GM12878 (cell line): ENCODE results near the gene CAMK2N2. TPM values are rescaled to one million over a fixed set of nuclear protein-coding genes. Genes with fewer than 3 reads are reported as not detected.

Experiments
- ATAC-seq: fragments of 200-7000 bp; cut with Tn5 transposase; 3 replicates; pipeline ENCODE4 v1.9.1; 2020; ENCODE audit warnings: mild to moderate bottlenecking, moderate library complexity
- BruUV-seq: library from RNA; stranded (reverse); fragments of 400-500 nt; replicated peaks from 2 replicates; lab custom pipeline; 2021; lab: Mats Ljungman, UMichigan
- CTCF ChIA-PET: fragments of 300-600 bp; sonication (Branson Sonifier 250); formaldehyde crosslinking; extraction: SDS; loops from one replicate; lab custom pipeline; 2021; ENCODE audit warnings: inconsistent platforms; lab: Yijun Ruan, JAX
- POLR2A ChIA-PET: fragments of 350-600 bp; formaldehyde crosslinking; extraction: SDS; loops from one replicate; lab custom pipeline; 2021; ENCODE audit warnings: inconsistent platforms; lab: Charles Lee
- RAD21 ChIA-PET: fragments of 300-600 bp; sonication (Branson Sonifier 250); formaldehyde crosslinking; loops from one replicate; lab custom pipeline; 2023; ENCODE audit warnings: antibody characterized with exemption; ENCODE audit not compliant: unreplicated experiment; lab: Charles Lee
- SMC1A ChIA-PET: fragments of 300-600 bp; sonication (Branson Sonifier 250); formaldehyde crosslinking; loops from one replicate; lab custom pipeline; 2023; ENCODE audit not compliant: unreplicated experiment, uncharacterized antibody; lab: Charles Lee
- DNase-seq: peaks from one replicate; pipeline ENCODE4 v3.0.0-alpha.2; 2011; ENCODE audit warnings: low read depth, low spot score
- FAIRE-seq: peaks from 3 replicates; lab custom pipeline; 2011; peaks lifted over from hg19 to GRCh38; lab: Jason Lieb, UNC
- H2AFZ ChIP-seq: 2 replicates; pipeline ENCODE4 v1.6.0; 2011; ENCODE audit warnings: low read depth, low read length, control low read depth; ENCODE audit not compliant: control insufficient read depth
- H3K27ac ChIP-seq: 2 replicates; pipeline ENCODE4 v1.5.1; 2011; ENCODE audit warnings: control low read depth; ENCODE audit not compliant: control insufficient read depth, insufficient read depth
- H3K27me3 ChIP-seq, 2 experiments: replicated peaks in 1 of 2; 2 replicates each; pipeline versions ENCODE4 v1.6.0 to v1.6.1; 2011; ENCODE audit warnings: low read length in 1 of 2; ENCODE audit not compliant: control insufficient read depth in 2 of 2, insufficient read depth in 2 of 2
- H3K36me3 ChIP-seq, 2 experiments: 2 replicates each; pipeline ENCODE4 v1.5.1; 2011; ENCODE audit warnings: low read length in 1 of 2; ENCODE audit not compliant: control insufficient read depth in 2 of 2, insufficient read depth in 2 of 2
- H3K4me1 ChIP-seq: 2 replicates; pipeline ENCODE4 v1.6.1; 2011; ENCODE audit warnings: mild to moderate bottlenecking, low read length, moderate library complexity, mixed read lengths; ENCODE audit not compliant: control insufficient read depth, insufficient read depth
- H3K4me2 ChIP-seq: 2 replicates; pipeline ENCODE4 v1.6.0; 2011; ENCODE audit warnings: control low read depth; ENCODE audit not compliant: control insufficient read depth, insufficient read depth
- H3K4me3 ChIP-seq: fragments of 200-600 bp; sonication (generic); 2 replicates; pipeline ENCODE4 v1.5.1; 2016
- H3K79me2 ChIP-seq: 2 replicates; pipeline ENCODE4 v1.6.0; 2011; ENCODE audit warnings: low read length; ENCODE audit not compliant: control insufficient read depth, insufficient read depth
- H3K9ac ChIP-seq: 2 replicates; pipeline ENCODE4 v1.8.0; 2011; ENCODE audit warnings: low read length, control low read depth, mixed read lengths; ENCODE audit not compliant: control insufficient read depth, insufficient read depth
- H3K9me3 ChIP-seq: replicated peaks from 3 replicates; pipeline ENCODE4 v1.5.1; 2011; ENCODE audit warnings: mild to moderate bottlenecking, low read length; ENCODE audit not compliant: control insufficient read depth, insufficient read depth
- H4K20me1 ChIP-seq: 2 replicates; pipeline ENCODE4 v1.6.0; 2011; ENCODE audit not compliant: control insufficient read depth, insufficient read depth
- CBFB ChIP-seq: IDR thresholded peaks from 2 replicates; pipeline ENCODE4 v1.6.1; 2016; ENCODE audit warnings: antibody characterized with exemption, low read depth
- CEBPB ChIP-seq, 2 experiments: fragments of 150-350 bp in 1 of 2; IDR thresholded peaks; 2 replicates each; pipeline ENCODE4 v1.6.1; 2012 to 2014; ENCODE audit warnings: low read depth in 2 of 2, low read length in 2 of 2, borderline replicate concordance in 1 of 2, inconsistent platforms in 1 of 2
- CREM ChIP-seq: IDR thresholded peaks from 2 replicates; pipeline ENCODE4 v1.6.1; 2014; ENCODE audit warnings: antibody characterized with exemption, low read depth
- E4F1 ChIP-seq: fragments of 450-650 bp; IDR thresholded peaks from 2 replicates; pipeline ENCODE4 v1.6.1; 2018; ENCODE audit warnings: borderline replicate concordance, mild to moderate bottlenecking; ENCODE audit not compliant: partially characterized antibody
- FOXM1 ChIP-seq: IDR thresholded peaks from 2 replicates; pipeline ENCODE4 v1.6.1; 2012; ENCODE audit warnings: low read depth, mild to moderate bottlenecking, inconsistent platforms, low read length, moderate library complexity
- HDGF ChIP-seq: fragments of 450-650 bp; IDR thresholded peaks from 2 replicates; pipeline ENCODE4 v1.6.1; 2016; ENCODE audit warnings: antibody characterized with exemption
- KLF5 ChIP-seq: fragments of 450-650 bp; IDR thresholded peaks from 2 replicates; pipeline ENCODE4 v1.6.1; 2014; ENCODE audit warnings: mild to moderate bottlenecking; ENCODE audit not compliant: partially characterized antibody
- MTA3 ChIP-seq: IDR thresholded peaks from 2 replicates; pipeline ENCODE4 v1.6.1; 2012; ENCODE audit warnings: low read length, inconsistent platforms, borderline replicate concordance
- NRF1 ChIP-seq: conservative IDR thresholded peaks from 2 replicates; pipeline ENCODE4 v1.6.1; 2011; ENCODE audit warnings: mild to moderate bottlenecking, low read depth, low read length, improper control_type of control experiment
- RBBP5 ChIP-seq: fragments of 200-600 bp; sonication (generic); conservative IDR thresholded peaks from 2 replicates; pipeline ENCODE4 v1.6.1; 2016
- SMARCA5 ChIP-seq: fragments of 450-650 bp; IDR thresholded peaks from 2 replicates; pipeline ENCODE4 v1.6.1; 2017; ENCODE audit warnings: mild to moderate bottlenecking
- WGBS: methylation state at CpG from one replicate; pipeline ENCODE4 v1.1.6; 2016; ENCODE audit warnings: low lambda C conversion rate; ENCODE audit not compliant: insufficient replicate concordance, insufficient coverage; ENCODE audit errors: missing lambda C conversion rate; 5-methylcytosine and 5-hydroxymethylcytosine counted together
- in situ Hi-C: fragments of 300-500 bp; cut with MboI; formaldehyde crosslinking; loops from 9 replicates; pipeline ENCODE4 v1.14.3; 2018; ENCODE audit warnings: mixed read lengths
- intact Hi-C: fragments of 100-400 bp; cut with micrococcal nuclease; formaldehyde crosslinking; loops from one replicate; pipeline ENCODE4 v1.14.2; 2022; ENCODE audit not compliant: unreplicated experiment
- polyA plus RNA-seq, 11 experiments: library from polyadenylated mRNA; depleted of rRNA in 4 of 11; unstranded in 6 of 11; stranded (reverse) in 5 of 11; fragments of >200 nt; fragmentation: Nextera tagmentation in 4 of 11; fragmentation: Illumina TruSeq in 1 of 11; extraction: Ambion mirVana in 4 of 11; extraction: Trizol in 1 of 11; gene quantifications; 1 replicate in 1 of 11; 2 replicates in 10 of 11; pipeline versions ENCODE4 v1.2.1 to v1.2.3, GENCODE V29; 2011 to 2016; ENCODE audit warnings: inconsistent platforms in 2 of 11, missing spikeins in 2 of 11, low read depth in 1 of 11
- total RNA-seq, 4 experiments: library from RNA; depleted of rRNA in 3 of 4; stranded (reverse); fragments of >200 nt in 3 of 4; fragmentation: Illumina TruSeq in 1 of 4; extraction: Trizol in 1 of 4; gene quantifications; 2 replicates each; pipeline versions ENCODE4 v1.2.1 to v1.2.3, GENCODE V29; 2013 to 2021

The CAMK2N2 gene
- total and polyA plus RNA-seq, 10 of the 15 experiments (the other 5 are each of a cell fraction or from before 2014, with no cell fraction given) = 0.06 to 1.4 (median 0.45) TPM; not detected in 1

GRCh38 chr3:184295771-184296170 lies 34.4 kb upstream of the CAMK2N2 start:
- 27% methylated on average over 3 of the region's 3 CpGs for WGBS
- FAIRE-seq = no peak
- RAD21 ChIA-PET = no interaction called here

More at GRCh38 chr3:184295771-184296170, 34.4 kb upstream of the CAMK2N2 start:
- H3K27ac ChIP-seq = no peak overlapping the region
- ATAC-seq (no peak), DNase-seq (no peak)
- SMC1A ChIA-PET = no interaction called here
- no peak overlapping the region for H2AFZ ChIP-seq
- peaks cover 3% of the 10 kb centered on the region for H3K4me1 ChIP-seq
- in situ Hi-C loops (no loop called here), intact Hi-C loops (loop anchor here (5.0 kb wide), 1 partner anchor 43 kb away; no protein-coding TSS in a partner anchor)
- no peak overlapping the region for H3K9ac ChIP-seq
- no peaks in the 10 kb centered on the region for H3K36me3 ChIP-seq
- H3K4me2 ChIP-seq = no peak overlapping the region
- CTCF ChIA-PET = no interaction called here
- TF ChIP-seq FOXM1 (no peak), CEBPB (IDR thresholded peaks at IDR 0.05; ENCODE audit: borderline replicate concordance in 1 of 2, low read depth in 2 of 2, low read length in 2 of 2) (no peak), CREM (no peak), CBFB (no peak), E4F1 (no peak), HDGF (no peak), MTA3 (no peak), RBBP5 (no peak), KLF5 (no peak), NRF1 (no peak), SMARCA5 (no peak)
- H3K9me3 ChIP-seq = no peaks in the 10 kb centered on the region
- no peaks in the 10 kb centered on the region for H4K20me1 ChIP-seq
- POLR2A ChIA-PET = no interaction called here
- no peaks in the 10 kb centered on the region for H3K27me3 ChIP-seq
- peaks cover 17% of the 10 kb centered on the region for H3K79me2 ChIP-seq
- no TSS peak for BruUV-seq
- no peak overlapping the region for H3K4me3 ChIP-seq
